ENCODE measurements around the gene SCN4A. TPM values are rescaled to one million over a fixed set of nuclear protein-coding genes. Genes with fewer than 3 reads are reported as not detected.

The SCN4A gene
- total RNA-seq, 1 donor from 2014 or later, result 0.43 TPM

DNA sequence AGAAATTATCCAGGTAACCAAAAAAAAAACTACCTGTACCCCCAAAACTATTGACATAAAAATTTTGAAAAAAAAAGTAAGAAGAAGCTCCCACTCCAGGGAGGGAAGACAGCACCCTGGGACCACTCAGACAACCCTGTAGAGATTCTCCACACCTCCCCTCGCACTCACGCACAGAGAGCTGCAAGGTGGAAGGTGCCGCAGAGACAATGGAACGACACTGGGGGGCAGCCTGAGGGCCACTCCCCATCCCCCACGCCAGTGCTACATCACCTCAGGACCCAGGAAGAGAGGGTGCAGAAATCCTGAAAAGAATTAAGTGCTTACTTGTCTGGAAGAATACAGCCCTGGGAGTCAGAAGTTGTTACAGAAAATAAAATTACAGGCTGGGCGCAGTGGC is 35.4 kb downstream of the SCN4A start:
- DNase-seq (ENCODE audit: low read depth) (no peak), FAIRE-seq (no peak)
- H3K36me3 Mint-ChIP-seq (ENCODE audit: low read depth, unreplicated experiment), result no peaks in the 10 kb centered on the region
- no peak overlapping the region for H3K27ac Mint-ChIP-seq (ENCODE audit: unreplicated experiment)
- peaks cover 25% of the 10 kb centered on the region for H3K27me3 Mint-ChIP-seq (ENCODE audit: low read depth, unreplicated experiment)
- Histone ChIP-seq H3K4me1 (ENCODE audit: insufficient read depth, low read length) (no peaks in the 10 kb centered on the region), H2AFZ (ENCODE audit: low read depth, low read length) (no peak overlapping the region), H4K20me1 (ENCODE audit: insufficient read depth, low read length) (no peaks in the 10 kb centered on the region), H3K27ac (ENCODE audit: low read depth, low read length) (no peak overlapping the region), H3K9me3 (ENCODE audit: insufficient read depth, low read depth, low read length) (no peaks in the 10 kb centered on the region), H3K4me3 (ENCODE audit: insufficient read depth, low read depth, low read length) (no peak overlapping the region), H3K4me2 (ENCODE audit: low read length) (no peak overlapping the region), H3K79me2 (ENCODE audit: insufficient read depth, low read length) (no peaks in the 10 kb centered on the region), H3K36me3 (ENCODE audit: insufficient read depth, low read length) (no peaks in the 10 kb centered on the region), H3K9ac (ENCODE audit: low read length) (no peak overlapping the region), H3K27me3 (ENCODE audit: insufficient read depth, low read length) (peaks cover 5% of the 10 kb centered on the region)
- H3K4me3 Mint-ChIP-seq (ENCODE audit: unreplicated experiment), result no peak overlapping the region
- no peak for TF ChIP-seq EZH2 (IDR thresholded peaks at IDR 0.05; ENCODE audit: insufficient read depth, low read length)
- TF ChIP-seq, protein P1, sequence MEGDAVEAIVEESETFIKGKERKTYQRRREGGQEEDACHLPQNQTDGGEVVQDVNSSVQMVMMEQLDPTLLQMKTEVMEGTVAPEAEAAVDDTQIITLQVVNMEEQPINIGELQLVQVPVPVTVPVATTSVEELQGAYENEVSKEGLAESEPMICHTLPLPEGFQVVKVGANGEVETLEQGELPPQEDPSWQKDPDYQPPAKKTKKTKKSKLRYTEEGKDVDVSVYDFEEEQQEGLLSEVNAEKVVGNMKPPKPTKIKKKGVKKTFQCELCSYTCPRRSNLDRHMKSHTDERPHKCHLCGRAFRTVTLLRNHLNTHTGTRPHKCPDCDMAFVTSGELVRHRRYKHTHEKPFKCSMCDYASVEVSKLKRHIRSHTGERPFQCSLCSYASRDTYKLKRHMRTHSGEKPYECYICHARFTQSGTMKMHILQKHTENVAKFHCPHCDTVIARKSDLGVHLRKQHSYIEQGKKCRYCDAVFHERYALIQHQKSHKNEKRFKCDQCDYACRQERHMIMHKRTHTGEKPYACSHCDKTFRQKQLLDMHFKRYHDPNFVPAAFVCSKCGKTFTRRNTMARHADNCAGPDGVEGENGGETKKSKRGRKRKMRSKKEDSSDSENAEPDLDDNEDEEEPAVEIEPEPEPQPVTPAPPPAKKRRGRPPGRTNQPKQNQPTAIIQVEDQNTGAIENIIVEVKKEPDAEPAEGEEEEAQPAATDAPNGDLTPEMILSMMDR (IDR thresholded peaks at IDR 0.05; ENCODE audit: insufficient read depth, low read depth, low read length), result no peak
- no peaks in the 10 kb centered on the region for H3K4me1 Mint-ChIP-seq (ENCODE audit: low read depth, unreplicated experiment)
- H3K9me3 Mint-ChIP-seq (ENCODE audit: unreplicated experiment), result peaks cover 2% of the 10 kb centered on the region

DNA sequence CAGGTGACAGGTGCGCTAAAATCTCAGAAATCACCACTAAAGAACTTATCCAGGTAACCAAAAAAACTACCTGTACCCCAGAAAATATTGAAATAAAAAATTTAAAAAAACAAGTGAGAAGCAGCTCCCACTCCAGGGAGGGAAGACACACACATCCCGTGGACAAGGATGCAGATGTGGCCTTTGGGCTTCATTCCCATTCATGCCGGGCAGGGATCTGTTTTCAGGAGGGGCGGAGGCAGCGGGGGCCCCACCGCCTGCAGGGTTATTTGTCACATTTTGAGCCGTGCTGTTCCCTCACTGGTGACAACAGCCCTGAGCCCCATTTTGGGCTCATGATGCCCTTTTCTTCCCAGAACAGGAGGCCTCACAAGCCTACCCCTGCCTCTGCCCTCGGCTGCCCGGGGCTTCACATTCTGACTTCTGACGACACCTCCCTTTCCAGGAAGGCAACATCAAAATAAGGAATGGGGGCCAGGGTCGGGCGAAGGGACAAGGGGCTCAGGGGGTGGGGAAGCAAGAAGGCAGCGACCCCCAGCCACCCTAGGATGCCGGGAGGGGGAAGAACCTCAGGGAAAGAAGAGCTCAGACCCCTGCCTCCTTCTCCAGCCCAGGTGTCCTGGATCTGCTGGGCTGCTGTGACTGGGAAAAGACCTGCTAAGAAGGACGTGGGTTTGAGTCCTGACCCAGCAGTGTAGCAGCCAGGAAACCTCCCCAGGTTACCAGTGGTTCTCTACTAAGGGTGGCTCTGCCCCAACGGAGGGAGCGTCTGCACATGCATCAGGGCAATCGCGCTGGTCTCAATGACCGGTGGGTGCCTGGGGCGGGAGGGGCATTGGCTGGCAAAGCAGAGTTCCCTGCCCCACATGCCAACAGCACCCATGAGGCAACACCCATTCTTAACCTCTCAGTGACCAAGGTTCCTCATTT is 38.3 kb downstream of the SCN4A start:
- DNase-seq (ENCODE audit: low read depth) (no peak), FAIRE-seq (no peak)
- peaks cover 21% of the 10 kb centered on the region for H3K27me3 Mint-ChIP-seq (ENCODE audit: low read depth, unreplicated experiment)
- no peaks in the 10 kb centered on the region for H3K36me3 Mint-ChIP-seq (ENCODE audit: low read depth, unreplicated experiment)
- H3K4me3 Mint-ChIP-seq (ENCODE audit: unreplicated experiment), result no peak overlapping the region
- TF ChIP-seq, protein P1 (IDR thresholded peaks at IDR 0.05; ENCODE audit: insufficient read depth, low read depth, low read length), result no peak
- no peak for TF ChIP-seq EZH2 (IDR thresholded peaks at IDR 0.05; ENCODE audit: insufficient read depth, low read length)
- no peak overlapping the region for H3K27ac Mint-ChIP-seq (ENCODE audit: unreplicated experiment)
- Histone ChIP-seq H3K9me3 (ENCODE audit: insufficient read depth, low read depth, low read length) (no peaks in the 10 kb centered on the region), H3K4me2 (ENCODE audit: low read length) (no peak overlapping the region), H3K4me1 (ENCODE audit: insufficient read depth, low read length) (no peaks in the 10 kb centered on the region), H3K36me3 (ENCODE audit: insufficient read depth, low read length) (no peaks in the 10 kb centered on the region), H3K9ac (ENCODE audit: low read length) (no peak overlapping the region), H4K20me1 (ENCODE audit: insufficient read depth, low read length) (no peaks in the 10 kb centered on the region), H3K27ac (ENCODE audit: low read depth, low read length) (no peak overlapping the region), H3K79me2 (ENCODE audit: insufficient read depth, low read length) (no peaks in the 10 kb centered on the region), H3K27me3 (ENCODE audit: insufficient read depth, low read length) (peaks cover 5% of the 10 kb centered on the region), H3K4me3 (ENCODE audit: insufficient read depth, low read depth, low read length) (no peak overlapping the region), H2AFZ (ENCODE audit: low read depth, low read length) (no peak overlapping the region)
- no peaks in the 10 kb centered on the region for H3K4me1 Mint-ChIP-seq (ENCODE audit: low read depth, unreplicated experiment)
- no peaks in the 10 kb centered on the region for H3K9me3 Mint-ChIP-seq (ENCODE audit: unreplicated experiment)

DNA sequence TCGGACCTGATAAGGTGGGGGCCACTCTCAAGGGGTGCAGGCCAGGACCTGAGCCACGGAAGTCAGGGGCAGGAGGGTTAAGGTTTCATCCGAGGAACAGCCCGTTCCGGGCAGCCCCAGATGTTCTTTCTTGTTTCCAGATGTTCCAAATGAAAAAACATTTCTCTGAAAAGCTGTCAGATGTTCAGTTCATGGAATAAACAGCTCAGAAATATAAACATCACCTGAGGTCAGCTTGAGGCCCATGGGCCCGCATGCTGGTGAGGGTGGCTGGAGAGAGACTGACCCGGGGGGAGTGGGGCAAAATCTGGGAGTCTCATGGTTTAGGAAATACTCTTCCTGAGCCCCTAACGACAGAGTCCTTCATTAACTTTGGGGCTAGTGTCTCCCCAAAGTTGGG is 39.1 kb downstream of the SCN4A start:
- no peaks in the 10 kb centered on the region for H3K9me3 Mint-ChIP-seq (ENCODE audit: unreplicated experiment)
- H3K4me2 ChIP-seq (ENCODE audit: low read length), result no peak overlapping the region
- H3K4me1 Mint-ChIP-seq (ENCODE audit: low read depth, unreplicated experiment), result no peaks in the 10 kb centered on the region
- TF ChIP-seq, protein P1 (IDR thresholded peaks at IDR 0.05; ENCODE audit: insufficient read depth, low read depth, low read length), result no peak
- no peak for TF ChIP-seq EZH2 (IDR thresholded peaks at IDR 0.05; ENCODE audit: insufficient read depth, low read length)
- no peaks in the 10 kb centered on the region for H3K79me2 ChIP-seq (ENCODE audit: insufficient read depth, low read length)
- H3K36me3 Mint-ChIP-seq (ENCODE audit: low read depth, unreplicated experiment), result no peaks in the 10 kb centered on the region
- no peak overlapping the region for H3K27ac ChIP-seq (ENCODE audit: low read depth, low read length)
- DNase-seq (ENCODE audit: low read depth), result no peak
- H3K27ac Mint-ChIP-seq (ENCODE audit: unreplicated experiment), result no peak overlapping the region
- H3K36me3 ChIP-seq (ENCODE audit: insufficient read depth, low read length), result no peaks in the 10 kb centered on the region
- FAIRE-seq, result no peak
- H3K4me1 ChIP-seq (ENCODE audit: insufficient read depth, low read length), result no peaks in the 10 kb centered on the region
- H3K4me3 ChIP-seq (ENCODE audit: insufficient read depth, low read depth, low read length), result no peak overlapping the region
- peaks cover 17% of the 10 kb centered on the region for H3K27me3 Mint-ChIP-seq (ENCODE audit: low read depth, unreplicated experiment)
- H3K4me3 Mint-ChIP-seq (ENCODE audit: unreplicated experiment), result no peak overlapping the region
- no peak overlapping the region for H2AFZ ChIP-seq (ENCODE audit: low read depth, low read length)
- no peaks in the 10 kb centered on the region for H3K9me3 ChIP-seq (ENCODE audit: insufficient read depth, low read depth, low read length)
- peaks cover 5% of the 10 kb centered on the region for H3K27me3 ChIP-seq (ENCODE audit: insufficient read depth, low read length)
- H4K20me1 ChIP-seq (ENCODE audit: insufficient read depth, low read length), result no peaks in the 10 kb centered on the region
- no peak overlapping the region for H3K9ac ChIP-seq (ENCODE audit: low read length)

Measured in astrocyte (in vitro differentiated cells and primary cell).